ENCODE measurements around the gene CYBA. TPM values are rescaled to one million over a fixed set of nuclear protein-coding genes. Genes with fewer than 3 reads are reported as not detected.

Gene CYBA
- total and polyA plus RNA-seq, 2 of the 13 experiments (the other 11 are each of a cell fraction or from before 2014, with no cell fraction given): 196 to 250 TPM

- TF ChIP-seq ZNF432 (CRISPR knock-in tag; IDR thresholded peaks at IDR 0.05; ENCODE audit: borderline replicate concordance) (no peak), HNRNPLL (IDR thresholded peaks at IDR 0.05; ENCODE audit: low read depth, low read length, poor library complexity, severe bottlenecking) (peak; percentile 21), SP1 (IDR thresholded peaks at IDR 0.05) (no peak), SP1 (CRISPR knock-in tag; IDR thresholded peaks at IDR 0.05) (peak; percentile 30; the same call in 1 of the 2 replicates), ZFP1 (CRISPR knock-in tag; IDR thresholded peaks at IDR 0.05) (no peak), GFI1 (CRISPR knock-in tag; IDR thresholded peaks at IDR 0.05; ENCODE audit: borderline replicate concordance) (no peak), NR0B2 (CRISPR knock-in tag; IDR thresholded peaks at IDR 0.05) (0 out of 2 replicates have a peak, but pooled peaks have one; percentile 25), NR3C1 (CRISPR knock-in tag; IDR thresholded peaks at IDR 0.05) (no peak), ZNF496 (CRISPR knock-in tag; IDR thresholded peaks at IDR 0.05; ENCODE audit: insufficient replicate concordance) (no peak), ZNF282 (IDR thresholded peaks at IDR 0.05; ENCODE audit: partially characterized antibody) (no peak), ZNF674 (CRISPR knock-in tag; IDR thresholded peaks at IDR 0.05; ENCODE audit: low read depth) (no peak), LCORL (IDR thresholded peaks at IDR 0.05) (no peak), LCORL (CRISPR knock-in tag; IDR thresholded peaks at IDR 0.05) (no peak; the same call in 1 of the 2 replicates), AKNA (CRISPR knock-in tag; IDR thresholded peaks at IDR 0.05; ENCODE audit: borderline replicate concordance) (no peak), DDIT3 (CRISPR knock-in tag; IDR thresholded peaks at IDR 0.05) (no peak), NFE2L2 (IDR thresholded peaks at IDR 0.05; ENCODE audit: low read length) (no peak), TGIF2 (CRISPR knock-in tag; IDR thresholded peaks at IDR 0.05) (no peak), MTA1 (CRISPR knock-in tag; IDR thresholded peaks at IDR 0.05; ENCODE audit: borderline replicate concordance) (no peak), ZNF207 (IDR thresholded peaks at IDR 0.05; ENCODE audit: borderline replicate concordance) (no peak)
- TF ChIP-seq, protein P1, sequence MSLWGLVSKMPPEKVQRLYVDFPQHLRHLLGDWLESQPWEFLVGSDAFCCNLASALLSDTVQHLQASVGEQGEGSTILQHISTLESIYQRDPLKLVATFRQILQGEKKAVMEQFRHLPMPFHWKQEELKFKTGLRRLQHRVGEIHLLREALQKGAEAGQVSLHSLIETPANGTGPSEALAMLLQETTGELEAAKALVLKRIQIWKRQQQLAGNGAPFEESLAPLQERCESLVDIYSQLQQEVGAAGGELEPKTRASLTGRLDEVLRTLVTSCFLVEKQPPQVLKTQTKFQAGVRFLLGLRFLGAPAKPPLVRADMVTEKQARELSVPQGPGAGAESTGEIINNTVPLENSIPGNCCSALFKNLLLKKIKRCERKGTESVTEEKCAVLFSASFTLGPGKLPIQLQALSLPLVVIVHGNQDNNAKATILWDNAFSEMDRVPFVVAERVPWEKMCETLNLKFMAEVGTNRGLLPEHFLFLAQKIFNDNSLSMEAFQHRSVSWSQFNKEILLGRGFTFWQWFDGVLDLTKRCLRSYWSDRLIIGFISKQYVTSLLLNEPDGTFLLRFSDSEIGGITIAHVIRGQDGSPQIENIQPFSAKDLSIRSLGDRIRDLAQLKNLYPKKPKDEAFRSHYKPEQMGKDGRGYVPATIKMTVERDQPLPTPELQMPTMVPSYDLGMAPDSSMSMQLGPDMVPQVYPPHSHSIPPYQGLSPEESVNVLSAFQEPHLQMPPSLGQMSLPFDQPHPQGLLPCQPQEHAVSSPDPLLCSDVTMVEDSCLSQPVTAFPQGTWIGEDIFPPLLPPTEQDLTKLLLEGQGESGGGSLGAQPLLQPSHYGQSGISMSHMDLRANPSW (CRISPR knock-in tag; IDR thresholded peaks at IDR 0.05; ENCODE audit: borderline replicate concordance): no peak
- TF ChIP-seq, protein P2, sequence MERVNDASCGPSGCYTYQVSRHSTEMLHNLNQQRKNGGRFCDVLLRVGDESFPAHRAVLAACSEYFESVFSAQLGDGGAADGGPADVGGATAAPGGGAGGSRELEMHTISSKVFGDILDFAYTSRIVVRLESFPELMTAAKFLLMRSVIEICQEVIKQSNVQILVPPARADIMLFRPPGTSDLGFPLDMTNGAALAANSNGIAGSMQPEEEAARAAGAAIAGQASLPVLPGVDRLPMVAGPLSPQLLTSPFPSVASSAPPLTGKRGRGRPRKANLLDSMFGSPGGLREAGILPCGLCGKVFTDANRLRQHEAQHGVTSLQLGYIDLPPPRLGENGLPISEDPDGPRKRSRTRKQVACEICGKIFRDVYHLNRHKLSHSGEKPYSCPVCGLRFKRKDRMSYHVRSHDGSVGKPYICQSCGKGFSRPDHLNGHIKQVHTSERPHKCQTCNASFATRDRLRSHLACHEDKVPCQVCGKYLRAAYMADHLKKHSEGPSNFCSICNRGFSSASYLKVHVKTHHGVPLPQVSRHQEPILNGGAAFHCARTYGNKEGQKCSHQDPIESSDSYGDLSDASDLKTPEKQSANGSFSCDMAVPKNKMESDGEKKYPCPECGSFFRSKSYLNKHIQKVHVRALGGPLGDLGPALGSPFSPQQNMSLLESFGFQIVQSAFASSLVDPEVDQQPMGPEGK (CRISPR knock-in tag; IDR thresholded peaks at IDR 0.05): peak; percentile 37; the same call in 1 of the 2 replicates
These were observed 30.3 kb upstream of the CYBA start (continued) for GRCh38 chr16:88681084-88681680.
